Left lung (tissue), 14 donors: ENCODE measurements around the gene HK2. TPM values are rescaled to one million over a fixed set of nuclear protein-coding genes. Genes with fewer than 3 reads are reported as not detected.
"Not testable (repeated sequence)": the region's sequence is repeated elsewhere in the genome, so short reads cannot be mapped to it uniquely, and the experiment has no call there.

ENCODE experiments used
- ATAC-seq: fragments of 200-7000 bp; cut with Tn5 transposase; one replicate; pipeline ENCODE4 v1.9.1; 2020; ENCODE audit warnings: moderate library complexity
- DNase-seq, 4 donors: peaks; one replicate each; pipeline ENCODE4 v3.0.0-alpha.2; 2013 to 2020
- H3K27ac ChIP-seq, 2 donors: fragments of 200-600 bp; sonication (generic) in 1 of 2; one replicate each; pipeline versions ENCODE4 v1.5.0 to v1.8.0; 2020 to 2021
- H3K27me3 ChIP-seq, 2 donors: fragments of 200-600 bp; sonication (generic) in 1 of 2; one replicate each; pipeline versions ENCODE4 v1.5.0 to v1.8.0; 2020 to 2021
- H3K36me3 ChIP-seq, 2 donors: fragments of 200-600 bp; sonication (generic) in 1 of 2; one replicate each; pipeline versions ENCODE4 v1.5.0 to v1.8.0; 2020 to 2021
- H3K4me1 ChIP-seq, 2 donors: fragments of 200-600 bp; one replicate each; pipeline ENCODE4 v1.8.0; 2021
- H3K4me3 ChIP-seq, 2 donors: fragments of 200-600 bp; sonication (generic) in 1 of 2; one replicate each; pipeline versions ENCODE4 v1.5.0 to v1.8.0; 2020 to 2021; ENCODE audit warnings: mild to moderate bottlenecking in 1 of 2
- H3K9me3 ChIP-seq, 2 donors: fragments of 200-600 bp; sonication (generic) in 1 of 2; one replicate each; pipeline versions ENCODE4 v1.5.0 to v1.8.0; 2020 to 2021
- CTCF ChIP-seq, 2 donors: fragments of 200-600 bp; sonication (generic) in 1 of 2; IDR thresholded peaks; one replicate each; pipeline versions ENCODE4 v1.5.0 to v1.8.0; 2021; ENCODE audit warnings: antibody characterized with exemption in 2 of 2
- intact Hi-C, 2 donors: fragments of 100-400 bp; cut with DNase I; formaldehyde crosslinking; loops; one replicate each; pipeline versions ENCODE4 v1.11.2 to v1.14.2; 2022
- long read RNA-seq, 12 donors: library from polyadenylated mRNA in 2 of 12; unstranded in 2 of 12; transcript quantifications; one replicate each; pipeline ENCODE4 v2.0.0 and lab custom pipeline, GENCODE V29; 2019 to 2026
- polyA plus RNA-seq, 6 donors: library from polyadenylated mRNA; unstranded; fragments of 120-200 nt; gene quantifications; one replicate each; pipeline ENCODE4 v1.2.1, GENCODE V29; 2013; ENCODE audit not compliant: insufficient read length in 6 of 6
- total RNA-seq, 2 donors: library from RNA; stranded (reverse); fragmentation: NEBNext Ultra II Directional; extraction: Animal tissue kit (Norgen Biotek cat#: 25700); gene quantifications; one replicate each; pipeline ENCODE4 v1.2.1, GENCODE V29; 2021
- donor health status: DM: no; HTN: yes; CAD: no.
- donor health status: DM: no; HTN: no; CAD: no.

Gene HK2
- total RNA-seq (10 to 100 TPM; 47.4 to 55.6 TPM), polyA plus RNA-seq (1 to 10 TPM; 2.7 to 5.9 (median 4.1) TPM)
- long read RNA-seq, donor 1: 0 reads
- long read RNA-seq, donor 2: 0 reads
- long read RNA-seq, donor 3: 0 reads
- long read RNA-seq, donor 4, partial matches to known transcripts: 0 of 1 reads
- long read RNA-seq, donor 4, other reads (novel, unspliced or antisense): 1 of 1 reads
- long read RNA-seq, donor 5, full-length matches to known transcripts: 1 of 1 reads
- long read RNA-seq, donor 5, partial matches to known transcripts: 0 of 1 reads
- long read RNA-seq, donor 5, other reads (novel, unspliced or antisense): 0 of 1 reads
- long read RNA-seq, donor 6: 0 reads
- long read RNA-seq, donor 7: 0 reads
- long read RNA-seq, donor 8: 0 reads
- long read RNA-seq, donor 9: 0 reads
- long read RNA-seq, donor 10: 0 reads
- long read RNA-seq, donor 11, full-length matches to known transcripts: 1 of 1 reads
- long read RNA-seq, donor 11, partial matches to known transcripts: 0 of 1 reads
- long read RNA-seq, donor 11, other reads (novel, unspliced or antisense): 0 of 1 reads
- long read RNA-seq, donor 12: 0 reads

GRCh38 chr2:74833418-74834233, at the start of gene HK2:
Gene HK2, plus strand, starts transcription at chr2:74834127. Its CDS starts 454 bp downstream, at chr2:74834581.
- TF ChIP-seq CTCF (IDR thresholded peaks at IDR 0.05): peak in 1 of 2 donors; percentile 15
- Histone ChIP-seq H3K9me3 (no peaks in the 10 kb centered on the region), H3K4me3 (peak within 1 kb of the TSS; percentile 84 to 89), H3K4me1 (peaks cover 0 to 49% of the 10 kb centered on the region in 2 donors), H3K27ac (peak within 1 kb of the TSS; percentile 69 to 85), H3K36me3 (no peaks in the 10 kb centered on the region), H3K27me3 (peaks cover 0 to 42% of the 10 kb centered on the region in 2 donors)
- intact Hi-C loops: no loop called here
- ATAC-seq (peak; percentile 89), DNase-seq (peak; percentile 81 to 95 (median 92))

- Histone ChIP-seq H3K27me3 (no peaks in the 10 kb centered on the region), H3K9me3 (peaks cover 0 to 12% of the 10 kb centered on the region in 2 donors), H3K4me1 (no peaks in the 10 kb centered on the region), H3K27ac (peak overlapping the region in 1 of 2 donors; percentile 53), H3K4me3 (no peak overlapping the region), H3K36me3 (no peaks in the 10 kb centered on the region)
- intact Hi-C loops: no loop called here
- ATAC-seq: peak; percentile 50
- DNase-seq: no peak
- TF ChIP-seq CTCF (IDR thresholded peaks at IDR 0.05): no peak
Observed at GRCh38 chr2:74789271-74789670, 44.7 kb upstream of the HK2 start.

- intact Hi-C loops: no loop called here
- DNase-seq: no peak
- no peak for TF ChIP-seq CTCF (IDR thresholded peaks at IDR 0.05)
- no peaks in the 10 kb centered on the region for H3K4me1 ChIP-seq
- H3K9me3 ChIP-seq: peaks cover 0 to 12% of the 10 kb centered on the region in 2 donors
- no peak overlapping the region for H3K27ac ChIP-seq
- no peak for ATAC-seq
- H3K36me3 ChIP-seq: no peaks in the 10 kb centered on the region
- no peaks in the 10 kb centered on the region for H3K27me3 ChIP-seq
- H3K4me3 ChIP-seq: no peak overlapping the region
Observed at GRCh38 chr2:74792282-74792681, 41.6 kb upstream of the HK2 start.

GRCh38 chr2:74794878-74795277, 39.0 kb upstream of the HK2 start:
- H3K36me3 ChIP-seq, H3K4me3 ChIP-seq, DNase-seq, ATAC-seq, H3K9me3 ChIP-seq, H3K4me1 ChIP-seq, H3K27me3 ChIP-seq, intact Hi-C loops, H3K27ac ChIP-seq: not testable (repeated sequence)

- Histone ChIP-seq H3K27ac (no peak overlapping the region), H3K9me3 (no peaks in the 10 kb centered on the region), H3K27me3 (no peaks in the 10 kb centered on the region), H3K36me3 (no peaks in the 10 kb centered on the region), H3K4me3 (no peak overlapping the region), H3K4me1 (no peaks in the 10 kb centered on the region)
- intact Hi-C loops: no loop called here
- ATAC-seq (no peak), DNase-seq (no peak)
- TF ChIP-seq CTCF (IDR thresholded peaks at IDR 0.05): no peak
Observed at GRCh38 chr2:74806355-74806839, 27.5 kb upstream of the HK2 start.
